Retinal pigment epithelial cell (primary cell): Measurements from ENCODE around the gene ADM.

Experiments
- DNase-seq: peaks from one replicate; pipeline ENCODE4 v3.0.0-alpha.2; 2010; ENCODE audit warnings: low read depth
- H3K4me3 ChIP-seq: 2 replicates; pipeline ENCODE4 v1.5.1; 2011; ENCODE audit warnings: mild to moderate bottlenecking, low read length, control low read depth, moderate library complexity
- CTCF ChIP-seq: conservative IDR thresholded peaks from 2 replicates; pipeline ENCODE4 v1.5.1; 2011; ENCODE audit warnings: low read depth, low read length, control low read depth, inconsistent platforms

Gene ADM

GRCh38 chr11:10283991-10284390 is 20.9 kb upstream of the ADM start:
- no peak for TF ChIP-seq CTCF
- DNase-seq = no peak
- H3K4me3 ChIP-seq = no peak overlapping the region

- no peak for DNase-seq
- no peak for TF ChIP-seq CTCF
- no peak overlapping the region for H3K4me3 ChIP-seq
Observed at GRCh38 chr11:10285148-10285802, 19.6 kb upstream of the ADM start.

- no peak for DNase-seq
- no peak overlapping the region for H3K4me3 ChIP-seq
- TF ChIP-seq CTCF = no peak
Observed at GRCh38 chr11:10287140-10287539, 17.7 kb upstream of the ADM start.

- no peak for TF ChIP-seq CTCF
- no peak for DNase-seq
- no peak overlapping the region for H3K4me3 ChIP-seq
Observed at GRCh38 chr11:10287766-10288715, 16.8 kb upstream of the ADM start.

- no peak overlapping the region for H3K4me3 ChIP-seq
- no peak for TF ChIP-seq CTCF
- DNase-seq = no peak
Observed at GRCh38 chr11:10288881-10289764, 15.8 kb upstream of the ADM start.

GRCh38 chr11:10289765-10290380 is 15.0 kb upstream of the ADM start:
- no peak overlapping the region for H3K4me3 ChIP-seq
- no peak for TF ChIP-seq CTCF
- no peak for DNase-seq
